Kasumi-1 (cell line): Measurements from ENCODE around the gene ATG9A.

Experiments
- DNase-seq, 2 experiments: peaks; one replicate each; lab custom pipeline; 2025; lab: John Stamatoyannopoulos, UW

The ATG9A gene

GRCh38 chr2:219176818-219177551 is 52.5 kb downstream of the ATG9A start, which contains the start of gene CNPPD1:
Gene CNPPD1 (minus strand): TSS chr2:219176925. CDS start chr2:219176828, 97 bp downstream.
- peak; percentile 36 to 59 for DNase-seq

GRCh38 chr2:219175928-219176817 is 53.3 kb downstream of the ATG9A start:
- DNase-seq = no peak

GRCh38 chr2:219175486-219175885 is 54.0 kb downstream of the ATG9A start:
- DNase-seq = no peak

- DNase-seq = no peak
Measured at GRCh38 chr2:219174801-219175200, 54.6 kb downstream of the ATG9A start.

- no peak for DNase-seq
Measured at GRCh38 chr2:219174146-219174545, 55.3 kb downstream of the ATG9A start.

- no peak for DNase-seq
Measured at GRCh38 chr2:219173176-219173575, 56.3 kb downstream of the ATG9A start.

GRCh38 chr2:219172231-219173154 is 56.9 kb downstream of the ATG9A start:
- DNase-seq = no peak

- DNase-seq = peak; percentile 13 to 28
Measured at GRCh38 chr2:219171231-219171651, 58.2 kb downstream of the ATG9A start.

- no peak for DNase-seq
Measured at GRCh38 chr2:219169930-219170654, 59.3 kb downstream of the ATG9A start, which contains the start of gene SLC23A3. Gene SLC23A3 (minus strand): TSS chr2:219170029. CDS start chr2:219169984, 45 bp downstream.
